Right lobe of liver (tissue), 4 donors: ENCODE measurements around the gene DLL1.

Experiments used
- POLR2A ChIP-seq: fragments of 450-650 bp; IDR thresholded peaks from one replicate; pipeline ENCODE4 v1.6.1; 2017; ENCODE audit warnings: antibody characterized with exemption, mild to moderate bottlenecking
- TF ChIP-seq, protein P1 (sequence below), 4 donors: fragments of 200-600 bp in 3 of 4; fragments of 450-650 bp in 1 of 4; IDR thresholded peaks; one replicate each; pipeline versions ENCODE4 v1.5.1 to v1.8.0; 2016 to 2022; ENCODE audit warnings: antibody characterized with exemption in 4 of 4, mild to moderate bottlenecking in 2 of 4
- donor health status: DM: no; HTN: no; CAD: no.
- donor health status: DM: no; HTN: no; CAD: no.
- donor health status: DM: no; HTN: yes; CAD: no.

DNA sequence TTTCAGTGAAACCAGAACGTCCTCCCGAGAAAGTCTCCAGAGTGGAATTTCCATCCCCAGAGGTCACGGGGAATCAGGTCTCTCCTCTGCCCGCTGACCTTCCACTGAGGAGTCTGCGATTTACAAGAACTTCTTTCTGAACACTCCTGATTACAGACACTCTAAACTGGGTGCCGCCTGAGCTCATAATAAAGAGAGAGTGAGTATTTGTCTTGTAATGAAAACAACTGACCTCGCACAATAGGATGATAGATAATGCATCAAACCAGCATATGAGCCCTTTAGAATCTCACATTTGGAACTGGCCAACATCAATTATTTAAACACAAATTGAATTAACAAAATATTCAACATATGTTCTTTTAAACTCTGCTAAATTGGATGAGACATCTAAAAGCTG lies 47.5 kb downstream of the DLL1 start:
- TF ChIP-seq, protein P1, sequence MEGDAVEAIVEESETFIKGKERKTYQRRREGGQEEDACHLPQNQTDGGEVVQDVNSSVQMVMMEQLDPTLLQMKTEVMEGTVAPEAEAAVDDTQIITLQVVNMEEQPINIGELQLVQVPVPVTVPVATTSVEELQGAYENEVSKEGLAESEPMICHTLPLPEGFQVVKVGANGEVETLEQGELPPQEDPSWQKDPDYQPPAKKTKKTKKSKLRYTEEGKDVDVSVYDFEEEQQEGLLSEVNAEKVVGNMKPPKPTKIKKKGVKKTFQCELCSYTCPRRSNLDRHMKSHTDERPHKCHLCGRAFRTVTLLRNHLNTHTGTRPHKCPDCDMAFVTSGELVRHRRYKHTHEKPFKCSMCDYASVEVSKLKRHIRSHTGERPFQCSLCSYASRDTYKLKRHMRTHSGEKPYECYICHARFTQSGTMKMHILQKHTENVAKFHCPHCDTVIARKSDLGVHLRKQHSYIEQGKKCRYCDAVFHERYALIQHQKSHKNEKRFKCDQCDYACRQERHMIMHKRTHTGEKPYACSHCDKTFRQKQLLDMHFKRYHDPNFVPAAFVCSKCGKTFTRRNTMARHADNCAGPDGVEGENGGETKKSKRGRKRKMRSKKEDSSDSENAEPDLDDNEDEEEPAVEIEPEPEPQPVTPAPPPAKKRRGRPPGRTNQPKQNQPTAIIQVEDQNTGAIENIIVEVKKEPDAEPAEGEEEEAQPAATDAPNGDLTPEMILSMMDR (IDR thresholded peaks at IDR 0.05), result no peak
- TF ChIP-seq POLR2A, result no peak
